Measurements from ENCODE around the gene CCDC92B. TPM values are rescaled to one million over a fixed set of nuclear protein-coding genes. Genes with fewer than 3 reads are reported as not detected.

CCDC92B gene
- total and polyA plus RNA-seq, 2 of the 13 experiments (the other 11 are each of a cell fraction or from before 2014, with no cell fraction given): not detected

DNA sequence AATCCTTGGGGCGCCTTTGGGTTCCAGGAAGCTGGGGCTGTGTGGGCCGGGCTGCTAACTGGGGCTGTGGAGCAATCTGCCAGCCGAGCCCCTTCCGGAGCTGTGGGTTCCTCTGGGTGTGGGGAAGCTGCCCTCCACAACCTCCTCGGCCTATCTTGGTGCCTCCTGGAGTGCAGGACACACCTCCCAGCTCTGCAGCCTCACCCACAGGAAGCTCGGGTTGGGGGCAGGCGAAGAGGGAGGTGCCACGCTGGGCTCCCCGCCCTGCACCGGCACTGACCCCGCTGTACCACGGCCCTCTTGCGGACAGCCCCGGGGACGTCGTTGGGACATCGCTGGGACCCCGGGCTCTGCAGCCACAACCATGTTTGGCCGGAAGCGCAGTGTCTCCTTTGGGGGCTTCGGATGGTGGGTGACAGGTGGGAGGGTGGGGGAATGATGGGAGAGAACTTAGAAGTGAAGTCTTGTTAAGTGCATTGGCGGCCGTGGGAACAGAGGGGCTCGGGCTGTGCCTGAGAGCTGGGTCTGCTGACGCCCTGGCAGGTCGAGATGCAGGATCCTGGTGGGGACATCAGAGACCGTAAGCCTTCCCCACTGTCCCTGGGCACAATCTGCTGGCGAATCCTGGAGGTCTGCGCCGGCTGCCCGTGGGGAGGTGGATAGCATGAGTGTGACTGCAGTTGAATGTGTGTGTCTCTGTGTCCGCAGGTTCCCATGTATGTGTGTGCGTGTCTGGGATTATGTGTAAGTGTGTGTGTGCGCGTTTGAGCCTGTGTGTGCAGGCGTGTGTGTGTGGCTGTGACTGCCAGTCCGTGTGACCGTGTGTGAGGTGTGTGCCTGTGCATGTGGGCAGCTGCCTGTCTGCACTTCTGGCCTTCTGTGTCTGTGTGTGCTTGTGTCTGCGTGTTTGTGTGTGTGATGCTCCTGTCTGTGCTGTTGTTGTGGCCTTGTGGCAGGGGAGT lies 47.0 kb upstream of the CCDC92B start, which contains the start of gene RAP1GAP2:
Gene RAP1GAP2, plus strand, starts transcription at position 275 of the 962 bp plus-strand sequence. Its CDS starts 90 bp downstream, at position 365.
- intact Hi-C loops (cut with micrococcal nuclease; ENCODE audit: unreplicated experiment): no loop called here
- POLR2A ChIA-PET: interaction anchor here (0.6 kb wide), 1 partner anchor 34 kb away, joined by 4 read pairs; no protein-coding TSS in a partner anchor

DNA sequence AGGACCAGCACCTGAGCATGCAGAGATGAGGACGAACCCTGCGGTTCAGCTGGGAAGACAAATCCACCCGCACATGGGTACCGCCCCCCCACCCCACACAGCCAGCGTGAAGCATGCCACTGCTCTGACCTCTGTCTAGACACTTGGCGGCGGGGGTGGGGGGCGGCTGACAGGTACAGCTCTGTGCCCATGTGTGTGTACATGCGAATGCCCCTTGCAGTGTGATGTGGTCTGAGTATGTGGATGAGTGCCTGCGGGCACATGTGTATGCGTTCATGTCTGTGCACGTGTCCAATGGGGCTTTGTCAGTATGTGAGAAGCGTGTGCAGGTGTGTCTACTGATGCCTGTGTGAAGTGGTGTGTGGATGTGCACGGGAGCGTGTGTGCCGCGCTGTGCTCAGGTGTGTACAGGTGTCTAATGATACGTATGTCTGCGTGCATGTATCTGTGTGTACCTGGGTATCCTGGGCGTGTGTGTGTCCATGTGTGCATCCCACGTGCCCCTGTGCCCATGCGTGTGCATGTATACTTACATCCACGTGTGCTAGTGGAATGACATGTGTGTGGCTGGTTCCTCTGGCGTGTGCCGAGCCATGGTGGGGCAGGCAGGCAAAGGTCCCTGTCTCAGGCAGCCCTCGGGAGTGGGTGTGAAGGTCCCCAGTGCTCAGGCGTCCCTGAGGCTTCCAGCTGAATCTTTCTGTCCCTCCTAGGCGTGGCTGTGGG lies 46.1 kb upstream of the CCDC92B start:
- TF ChIP-seq, protein P1, sequence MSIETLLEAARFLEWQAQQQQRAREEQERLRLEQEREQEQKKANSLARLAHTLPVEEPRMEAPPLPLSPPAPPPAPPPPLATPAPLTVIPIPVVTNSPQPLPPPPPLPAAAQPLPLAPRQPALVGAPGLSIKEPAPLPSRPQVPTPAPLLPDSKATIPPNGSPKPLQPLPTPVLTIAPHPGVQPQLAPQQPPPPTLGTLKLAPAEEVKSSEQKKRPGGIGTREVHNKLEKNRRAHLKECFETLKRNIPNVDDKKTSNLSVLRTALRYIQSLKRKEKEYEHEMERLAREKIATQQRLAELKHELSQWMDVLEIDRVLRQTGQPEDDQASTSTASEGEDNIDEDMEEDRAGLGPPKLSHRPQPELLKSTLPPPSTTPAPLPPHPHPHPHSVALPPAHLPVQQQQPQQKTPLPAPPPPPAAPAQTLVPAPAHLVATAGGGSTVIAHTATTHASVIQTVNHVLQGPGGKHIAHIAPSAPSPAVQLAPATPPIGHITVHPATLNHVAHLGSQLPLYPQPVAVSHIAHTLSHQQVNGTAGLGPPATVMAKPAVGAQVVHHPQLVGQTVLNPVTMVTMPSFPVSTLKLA (IDR thresholded peaks at IDR 0.05): peak; percentile 97
- TF ChIP-seq, protein P2, sequence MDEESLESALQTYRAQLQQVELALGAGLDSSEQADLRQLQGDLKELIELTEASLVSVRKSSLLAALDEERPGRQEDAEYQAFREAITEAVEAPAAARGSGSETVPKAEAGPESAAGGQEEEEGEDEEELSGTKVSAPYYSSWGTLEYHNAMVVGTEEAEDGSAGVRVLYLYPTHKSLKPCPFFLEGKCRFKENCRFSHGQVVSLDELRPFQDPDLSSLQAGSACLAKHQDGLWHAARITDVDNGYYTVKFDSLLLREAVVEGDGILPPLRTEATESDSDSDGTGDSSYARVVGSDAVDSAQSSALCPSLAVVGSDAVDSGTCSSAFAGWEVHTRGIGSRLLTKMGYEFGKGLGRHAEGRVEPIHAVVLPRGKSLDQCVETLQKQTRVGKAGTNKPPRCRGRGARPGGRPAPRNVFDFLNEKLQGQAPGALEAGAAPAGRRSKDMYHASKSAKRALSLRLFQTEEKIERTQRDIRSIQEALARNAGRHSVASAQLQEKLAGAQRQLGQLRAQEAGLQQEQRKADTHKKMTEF (CRISPR knock-in tag; IDR thresholded peaks at IDR 0.05): no peak
- TF ChIP-seq, protein P3, sequence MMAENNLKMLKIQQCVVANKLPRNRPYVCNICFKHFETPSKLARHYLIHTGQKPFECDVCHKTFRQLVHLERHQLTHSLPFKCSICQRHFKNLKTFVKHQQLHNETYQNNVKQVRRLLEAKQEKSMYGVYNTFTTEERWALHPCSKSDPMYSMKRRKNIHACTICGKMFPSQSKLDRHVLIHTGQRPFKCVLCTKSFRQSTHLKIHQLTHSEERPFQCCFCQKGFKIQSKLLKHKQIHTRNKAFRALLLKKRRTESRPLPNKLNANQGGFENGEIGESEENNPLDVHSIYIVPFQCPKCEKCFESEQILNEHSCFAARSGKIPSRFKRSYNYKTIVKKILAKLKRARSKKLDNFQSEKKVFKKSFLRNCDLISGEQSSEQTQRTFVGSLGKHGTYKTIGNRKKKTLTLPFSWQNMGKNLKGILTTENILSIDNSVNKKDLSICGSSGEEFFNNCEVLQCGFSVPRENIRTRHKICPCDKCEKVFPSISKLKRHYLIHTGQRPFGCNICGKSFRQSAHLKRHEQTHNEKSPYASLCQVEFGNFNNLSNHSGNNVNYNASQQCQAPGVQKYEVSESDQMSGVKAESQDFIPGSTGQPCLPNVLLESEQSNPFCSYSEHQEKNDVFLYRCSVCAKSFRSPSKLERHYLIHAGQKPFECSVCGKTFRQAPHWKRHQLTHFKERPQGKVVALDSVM (CRISPR knock-in tag; IDR thresholded peaks at IDR 0.05): no peak
- CTCF ChIA-PET (ENCODE audit: low intra/inter-chr PET ratio, low total read pairs): no interaction called here
- POLR2A ChIA-PET: interaction anchor here (0.6 kb wide), 1 partner anchor 34 kb away, joined by 4 read pairs; no protein-coding TSS in a partner anchor
- intact Hi-C loops (cut with micrococcal nuclease; ENCODE audit: unreplicated experiment) (no loop called here), in situ Hi-C loops (cut with HindIII; ENCODE audit: extremely low pct_ligation_motif_present, low pct_unique_long_range_greater_than_20kb) (no loop called here)
- Histone ChIP-seq H3K4me3 (replicated peaks in 1 of 3; ENCODE audit: insufficient read depth in 1 of 3, low read depth in 2 of 3, low read length in 3 of 3) (no peak overlapping the region), H3K9ac (ENCODE audit: insufficient read depth, low read depth, low read length) (no peak overlapping the region), H3K36me3 (replicated peaks in 1 of 2; ENCODE audit: control insufficient read depth in 1 of 2, insufficient read depth in 2 of 2, low read length in 2 of 2) (no peaks in the 10 kb centered on the region), H4K20me1 (ENCODE audit: insufficient read depth, low read length) (no peaks in the 10 kb centered on the region), H2AFZ (ENCODE audit: low read length) (no peak overlapping the region), H3K4me1 (ENCODE audit: insufficient read depth, low read length) (no peaks in the 10 kb centered on the region), H3K4me2 (ENCODE audit: low read depth, low read length) (no peak overlapping the region), H3K27me3 (ENCODE audit: control insufficient read depth in 1 of 2, insufficient read depth in 2 of 2, low read length in 2 of 2) (peaks cover 4 to 9% of the 10 kb centered on the region in 2 experiments; a peak in 3 of 5 replicates), H3K79me2 (ENCODE audit: insufficient read depth, low read length) (no peaks in the 10 kb centered on the region), H3K27ac (ENCODE audit: extremely low read length, insufficient read depth, low read length) (no peak overlapping the region), H3K9me3 (ENCODE audit: low read length) (no peaks in the 10 kb centered on the region)
- DNase-seq (ENCODE audit: low spot score) (no peak), FAIRE-seq (no peak), ATAC-seq (no peak)
- WGBS (ENCODE audit: low lambda C conversion rate): 77% methylated on average over 12 of the region's 28 CpGs
- BruUV-seq (replicated peaks): no TSS peak

More for the DNA sequence above, 47.0 kb upstream of the CCDC92B start, which contains the start of gene RAP1GAP2:
- CTCF ChIA-PET (ENCODE audit: low intra/inter-chr PET ratio, low total read pairs): no interaction called here
- Histone ChIP-seq H3K9ac (ENCODE audit: insufficient read depth, low read depth, low read length) (no peak within 1 kb of the TSS), H3K27ac (ENCODE audit: extremely low read length, insufficient read depth, low read length) (no peak within 1 kb of the TSS), H3K9me3 (ENCODE audit: low read length) (no peaks in the 10 kb centered on the region), H2AFZ (ENCODE audit: low read length) (no peak within 1 kb of the TSS), H3K4me3 (replicated peaks in 1 of 3; ENCODE audit: insufficient read depth in 1 of 3, low read depth in 2 of 3, low read length in 3 of 3) (no peak within 1 kb of the TSS), H3K36me3 (replicated peaks in 1 of 2; ENCODE audit: control insufficient read depth in 1 of 2, insufficient read depth in 2 of 2, low read length in 2 of 2) (no peaks in the 10 kb centered on the region), H3K4me1 (ENCODE audit: insufficient read depth, low read length) (no peaks in the 10 kb centered on the region), H3K4me2 (ENCODE audit: low read depth, low read length) (no peak within 1 kb of the TSS), H4K20me1 (ENCODE audit: insufficient read depth, low read length) (no peaks in the 10 kb centered on the region), H3K27me3 (ENCODE audit: control insufficient read depth in 1 of 2, insufficient read depth in 2 of 2, low read length in 2 of 2) (peaks cover 4 to 9% of the 10 kb centered on the region in 2 experiments; a peak in 3 of 5 replicates), H3K79me2 (ENCODE audit: insufficient read depth, low read length) (no peaks in the 10 kb centered on the region)
- WGBS (ENCODE audit: low lambda C conversion rate): 42% methylated on average over 18 of the region's 39 CpGs
- in situ Hi-C loops (cut with HindIII; ENCODE audit: extremely low pct_ligation_motif_present, low pct_unique_long_range_greater_than_20kb): no loop called here
- FAIRE-seq: no peak
- peak; percentile 52 for ATAC-seq
- no TSS peak for BruUV-seq (replicated peaks)
- no peak for DNase-seq (ENCODE audit: low spot score)
- TF ChIP-seq NFE2L1 (CRISPR knock-in tag; IDR thresholded peaks at IDR 0.05; ENCODE audit: borderline replicate concordance) (no peak), NR2F6 (IDR thresholded peaks at IDR 0.05) (no peak), NR2F6 (CRISPR knock-in tag; IDR thresholded peaks at IDR 0.05) (no peak), PHB2 (IDR thresholded peaks at IDR 0.05; ENCODE audit: partially characterized antibody) (no peak), ELF3 (CRISPR knock-in tag; IDR thresholded peaks at IDR 0.05) (no peak), YY1 (IDR thresholded peaks at IDR 0.05; ENCODE audit: insufficient read depth, insufficient replicate concordance, low read depth, low read length) (no peak), ZNF605 (CRISPR knock-in tag; IDR thresholded peaks at IDR 0.05) (no peak), PAF1 (CRISPR knock-in tag; IDR thresholded peaks at IDR 0.05) (no peak)
